IPS-15b (cell line): ENCODE measurements around the gene TMEM60.

Experiments used
- H3K27me3 ChIP-seq: one replicate; pipeline ENCODE4 v1.6.1; 2013; ENCODE audit warnings: low read length; ENCODE audit not compliant: control insufficient read depth, insufficient read depth
- H3K36me3 ChIP-seq: one replicate; pipeline ENCODE4 v1.6.1; 2013; ENCODE audit warnings: low read length; ENCODE audit not compliant: control insufficient read depth, insufficient read depth
- H3K4me1 ChIP-seq: one replicate; pipeline ENCODE4 v1.6.1; 2013; ENCODE audit warnings: mild to moderate bottlenecking, low read length; ENCODE audit not compliant: control insufficient read depth, insufficient read depth
- H3K4me3 ChIP-seq: one replicate; pipeline ENCODE4 v1.5.1; 2013; ENCODE audit warnings: low read depth, low read length
- H3K9ac ChIP-seq: one replicate; pipeline ENCODE4 v1.6.1; 2013; ENCODE audit warnings: low read depth, mild to moderate bottlenecking, low read length
- H3K9me3 ChIP-seq: one replicate; pipeline ENCODE4 v1.6.1; 2013; ENCODE audit warnings: mild to moderate bottlenecking, low read length; ENCODE audit not compliant: control insufficient read depth, insufficient read depth

The TMEM60 gene

DNA sequence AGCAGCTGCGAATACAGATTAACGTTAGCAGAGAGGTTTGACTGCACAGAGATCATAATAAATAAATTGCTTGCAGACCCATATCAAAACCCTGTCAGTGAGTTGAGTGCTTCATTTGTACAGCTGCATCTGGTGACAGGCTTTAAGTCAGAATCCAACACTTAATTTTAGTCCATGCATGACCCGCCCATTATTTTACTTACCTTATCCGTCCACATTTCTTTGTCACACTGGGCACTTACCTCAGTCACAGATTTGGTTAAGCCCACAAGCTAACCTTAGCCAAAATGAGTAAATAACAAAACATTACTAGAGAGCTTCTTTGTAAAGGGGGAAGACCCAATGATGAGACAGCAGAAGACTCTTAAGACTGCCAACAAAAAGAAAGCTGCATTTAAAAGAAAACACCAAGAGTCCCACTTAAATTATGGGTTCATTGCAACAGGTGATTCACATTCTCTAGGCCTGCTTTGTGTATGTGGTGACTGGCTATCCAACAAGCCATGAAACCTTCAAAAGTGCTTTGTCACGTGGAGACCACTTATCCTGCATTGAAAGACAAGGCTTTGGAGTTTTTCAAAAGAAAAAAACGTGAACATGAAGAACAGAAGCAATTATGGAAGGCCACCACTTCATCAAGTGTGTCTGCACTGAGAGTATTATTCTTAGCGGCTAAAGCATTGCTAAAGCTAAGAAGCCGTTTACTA is 32.6 kb upstream of the TMEM60 start:
- H3K9ac ChIP-seq, result no peak overlapping the region

DNA sequence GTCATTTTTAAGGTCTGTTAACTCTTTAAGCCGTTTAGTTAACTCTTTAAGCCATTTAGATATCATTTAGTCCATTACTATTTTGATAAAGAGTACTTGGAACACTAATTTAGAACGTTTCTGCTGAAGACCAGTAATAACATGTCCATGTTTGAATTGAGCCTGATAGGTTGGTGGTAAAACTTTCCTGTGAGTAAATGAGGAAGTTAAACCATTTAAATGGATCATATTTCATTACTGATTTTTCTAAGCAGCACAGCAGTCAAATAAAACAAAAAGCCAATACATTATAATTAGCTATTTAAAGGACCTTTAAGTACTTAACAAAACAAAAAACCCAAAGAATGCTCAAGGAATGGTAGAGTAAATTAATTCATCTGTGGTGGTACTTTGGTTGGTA is 29.8 kb upstream of the TMEM60 start:
- Histone ChIP-seq H3K4me1 (no peaks in the 10 kb centered on the region), H3K36me3 (no peaks in the 10 kb centered on the region), H3K9ac (no peak overlapping the region), H3K4me3 (no peak overlapping the region), H3K27me3 (no peaks in the 10 kb centered on the region), H3K9me3 (no peaks in the 10 kb centered on the region)

More for the DNA sequence above, 32.6 kb upstream of the TMEM60 start:
- peaks cover 3% of the 10 kb centered on the region for H3K4me1 ChIP-seq
- H3K9me3 ChIP-seq, result no peaks in the 10 kb centered on the region
- H3K36me3 ChIP-seq, result no peaks in the 10 kb centered on the region
- H3K27me3 ChIP-seq, result no peaks in the 10 kb centered on the region
- H3K4me3 ChIP-seq, result no peak overlapping the region

DNA sequence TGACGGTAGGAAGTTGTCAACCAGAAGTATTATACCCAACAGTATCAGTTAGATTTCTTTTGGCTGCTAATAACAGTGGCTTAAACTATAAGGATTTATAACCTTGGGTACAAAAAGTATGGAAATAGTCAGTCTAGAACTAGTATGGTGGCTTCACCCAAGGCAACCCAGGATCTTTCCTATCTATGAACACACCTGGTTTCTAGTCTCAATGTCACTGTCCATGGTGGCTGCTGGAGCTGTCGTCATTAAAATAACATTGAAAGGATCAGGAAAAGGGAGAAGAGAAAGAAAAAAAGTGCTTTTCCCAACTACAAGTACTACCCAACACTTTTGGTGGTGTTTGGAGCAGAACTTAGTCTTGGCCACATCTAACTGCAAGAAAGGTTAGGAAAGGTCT is 28.1 kb upstream of the TMEM60 start:
- no peak overlapping the region for H3K4me3 ChIP-seq
- no peaks in the 10 kb centered on the region for H3K4me1 ChIP-seq
- H3K9me3 ChIP-seq, result no peaks in the 10 kb centered on the region
- H3K27me3 ChIP-seq, result no peaks in the 10 kb centered on the region
- no peak overlapping the region for H3K9ac ChIP-seq
- H3K36me3 ChIP-seq, result no peaks in the 10 kb centered on the region

DNA sequence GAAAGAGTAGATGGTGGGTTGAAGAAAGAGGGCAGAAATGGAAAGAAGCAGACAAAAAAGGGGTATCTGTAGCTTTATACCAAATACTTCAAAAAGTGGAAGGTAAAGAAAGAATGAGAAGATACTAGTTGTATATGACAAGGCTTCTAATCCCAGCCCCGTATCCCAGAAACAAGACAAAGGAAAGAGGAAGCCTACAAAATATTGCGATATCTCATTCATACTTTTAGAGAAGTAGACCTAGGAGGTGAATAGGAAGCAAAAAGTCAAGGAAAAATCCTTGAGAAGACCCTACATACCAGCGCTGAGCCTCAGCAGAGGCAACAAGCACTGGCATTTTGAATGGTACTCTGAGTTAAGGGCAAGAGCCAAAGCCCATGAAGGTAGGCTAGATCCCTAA is 26.9 kb upstream of the TMEM60 start:
- no peaks in the 10 kb centered on the region for H3K9me3 ChIP-seq
- H3K4me1 ChIP-seq, result no peaks in the 10 kb centered on the region
- H3K9ac ChIP-seq, result no peak overlapping the region
- no peak overlapping the region for H3K4me3 ChIP-seq
- no peaks in the 10 kb centered on the region for H3K36me3 ChIP-seq
- no peaks in the 10 kb centered on the region for H3K27me3 ChIP-seq

DNA sequence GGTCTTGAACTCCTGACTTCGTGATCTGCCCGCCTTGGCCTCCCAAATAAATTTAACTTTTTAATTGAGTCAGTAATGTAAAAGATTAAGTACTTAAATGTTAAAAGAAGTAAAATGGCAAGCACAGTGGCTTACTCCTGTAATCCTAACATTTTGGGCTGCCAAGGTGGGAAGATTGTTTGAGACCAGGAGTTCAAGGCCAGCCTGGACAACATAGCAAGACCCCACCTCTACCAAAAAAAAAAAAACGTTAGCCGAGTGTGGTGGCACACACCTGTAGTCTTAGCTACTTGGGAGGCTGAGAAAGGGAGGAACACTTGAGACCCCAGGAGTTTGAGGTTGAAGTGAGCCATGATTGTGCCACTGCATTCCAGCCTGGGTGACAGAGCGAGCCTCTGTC is 26.4 kb upstream of the TMEM60 start:
- no peak overlapping the region for H3K4me3 ChIP-seq
- no peaks in the 10 kb centered on the region for H3K36me3 ChIP-seq
- H3K4me1 ChIP-seq, result no peaks in the 10 kb centered on the region
- no peaks in the 10 kb centered on the region for H3K9me3 ChIP-seq
- no peaks in the 10 kb centered on the region for H3K27me3 ChIP-seq
- H3K9ac ChIP-seq, result no peak overlapping the region

DNA sequence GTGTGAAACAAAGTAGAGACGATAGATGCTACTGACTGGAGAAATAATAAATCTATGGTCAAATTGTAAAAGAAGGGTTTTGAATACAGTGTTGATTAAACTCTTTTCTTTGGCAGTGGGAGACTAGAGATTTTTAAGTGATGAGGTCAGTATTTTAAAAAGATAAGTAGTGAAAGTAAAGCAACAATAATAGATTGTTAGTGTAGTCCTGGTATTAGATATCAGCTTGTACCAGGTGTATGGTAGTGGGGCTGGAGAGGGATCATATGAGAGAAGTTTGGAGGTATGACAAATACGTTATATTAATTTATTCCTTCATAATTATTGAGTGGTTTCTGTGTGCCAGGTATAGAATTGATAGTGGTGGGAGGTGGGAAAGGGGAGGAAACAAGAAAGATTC is 25.6 kb upstream of the TMEM60 start:
- Histone ChIP-seq H3K9me3 (no peaks in the 10 kb centered on the region), H3K36me3 (no peaks in the 10 kb centered on the region), H3K4me1 (no peaks in the 10 kb centered on the region), H3K27me3 (no peaks in the 10 kb centered on the region), H3K4me3 (no peak overlapping the region), H3K9ac (no peak overlapping the region)

DNA sequence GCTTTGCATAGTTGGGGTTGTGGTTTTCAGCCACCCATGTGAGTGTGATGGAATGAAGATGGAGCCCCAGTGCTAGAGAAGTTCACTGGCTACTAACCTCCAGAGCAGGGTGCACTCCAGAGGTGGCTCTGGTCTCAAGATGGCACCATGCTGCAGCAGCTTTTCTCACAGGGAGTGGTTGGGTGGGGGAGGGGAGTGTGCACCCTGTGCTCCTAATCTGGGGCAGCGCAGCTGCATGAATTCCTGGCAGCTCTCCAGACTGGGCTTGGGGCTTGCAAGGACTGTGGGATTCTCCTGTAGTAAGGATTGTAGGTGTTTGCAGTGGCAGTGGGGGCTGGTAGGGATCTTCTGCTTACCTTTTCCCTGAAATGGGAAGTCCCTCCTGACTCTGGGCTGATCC is 24.0 kb upstream of the TMEM60 start:
- Histone ChIP-seq H3K9ac (no peak overlapping the region), H3K9me3 (no peaks in the 10 kb centered on the region), H3K4me3 (no peak overlapping the region), H3K27me3 (no peaks in the 10 kb centered on the region), H3K36me3 (no peaks in the 10 kb centered on the region), H3K4me1 (no peaks in the 10 kb centered on the region)

DNA sequence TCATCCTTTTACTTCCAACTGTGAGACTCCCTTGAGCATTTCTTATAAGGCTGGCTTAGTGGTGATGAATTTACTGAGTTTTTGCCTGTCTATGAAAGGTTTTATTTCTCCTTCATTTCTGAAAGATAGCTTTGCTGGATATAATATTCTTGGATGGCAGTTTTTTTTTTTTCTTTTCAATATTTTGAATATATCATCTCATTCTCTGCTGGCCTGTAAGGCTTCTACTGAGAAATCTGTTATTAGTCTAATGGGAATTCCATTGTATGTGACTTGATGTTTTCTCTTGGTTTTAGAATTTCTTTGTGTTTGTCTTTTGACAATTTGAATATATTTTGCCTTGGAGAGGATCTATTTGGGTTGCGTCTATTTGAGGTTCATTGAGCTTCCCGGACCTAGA is 22.7 kb upstream of the TMEM60 start:
- Histone ChIP-seq H3K4me3 (no peak overlapping the region), H3K9me3 (no peaks in the 10 kb centered on the region), H3K27me3 (no peaks in the 10 kb centered on the region), H3K9ac (no peak overlapping the region), H3K36me3 (no peaks in the 10 kb centered on the region), H3K4me1 (no peaks in the 10 kb centered on the region)

DNA sequence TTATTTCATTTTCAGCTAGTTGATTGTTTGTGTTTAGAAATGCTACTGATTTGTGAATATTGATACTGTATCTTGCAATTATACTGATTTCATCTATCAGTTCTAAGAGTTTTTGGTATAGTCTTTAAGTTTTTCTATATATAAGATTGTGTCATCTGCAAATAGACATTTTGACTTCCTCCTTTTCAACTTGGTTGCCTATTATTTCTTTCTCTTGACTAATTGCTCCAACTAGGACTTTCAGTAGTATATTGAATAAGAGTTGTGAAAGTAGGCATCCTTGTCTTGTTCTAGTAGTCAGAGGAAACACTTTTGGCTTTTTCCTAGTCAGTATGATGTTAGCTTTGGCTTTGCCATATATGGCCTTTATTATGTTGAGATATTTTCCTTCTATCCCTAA is 20.8 kb upstream of the TMEM60 start:
- H3K27me3 ChIP-seq, result no peaks in the 10 kb centered on the region
- no peaks in the 10 kb centered on the region for H3K4me1 ChIP-seq
- no peak overlapping the region for H3K4me3 ChIP-seq
- no peaks in the 10 kb centered on the region for H3K9me3 ChIP-seq
- H3K36me3 ChIP-seq, result no peaks in the 10 kb centered on the region
- no peak overlapping the region for H3K9ac ChIP-seq

DNA sequence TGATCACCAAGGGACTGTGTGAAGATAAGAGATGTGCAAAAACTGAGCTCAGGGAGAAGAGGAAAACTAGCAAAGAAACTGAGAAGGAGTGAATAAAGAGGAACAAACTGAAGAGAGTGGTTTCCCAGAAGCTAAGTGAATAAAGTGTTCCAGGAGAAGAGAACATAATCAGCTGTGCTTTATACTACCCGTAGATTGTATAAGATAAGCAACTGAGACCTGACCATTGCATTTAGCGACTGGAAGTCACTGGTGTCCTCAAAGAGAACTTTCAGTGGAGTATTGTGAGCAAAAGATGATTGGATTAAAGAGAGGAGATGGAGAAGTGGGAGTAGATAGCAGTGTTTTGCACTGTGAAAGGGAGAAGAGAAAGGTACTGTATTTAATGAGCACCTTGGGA is 14.9 kb upstream of the TMEM60 start:
- Histone ChIP-seq H3K36me3 (no peaks in the 10 kb centered on the region), H3K4me3 (no peak overlapping the region), H3K4me1 (no peaks in the 10 kb centered on the region), H3K9me3 (no peaks in the 10 kb centered on the region), H3K9ac (no peak overlapping the region), H3K27me3 (no peaks in the 10 kb centered on the region)

DNA sequence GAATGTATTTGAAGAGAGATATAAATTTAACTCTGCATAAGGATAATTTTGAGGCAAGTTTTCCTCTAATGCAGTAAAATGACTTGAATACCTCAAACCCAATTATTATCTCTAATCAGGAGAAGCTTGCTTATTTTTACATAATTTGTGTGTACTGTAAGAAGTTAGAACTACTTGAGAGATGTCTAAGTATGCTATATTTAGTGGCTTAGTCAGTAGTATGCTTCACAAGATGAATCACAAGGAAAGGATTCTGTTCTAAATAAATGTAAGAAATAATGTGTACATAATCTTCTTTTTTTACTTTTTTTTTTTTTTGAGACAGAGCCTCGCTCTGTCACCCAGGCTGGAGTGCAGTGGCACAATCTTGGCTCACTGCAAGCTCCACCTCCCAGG is 14.1 kb upstream of the TMEM60 start:
- Histone ChIP-seq H3K27me3 (no peaks in the 10 kb centered on the region), H3K36me3 (no peaks in the 10 kb centered on the region), H3K9ac (no peak overlapping the region), H3K4me1 (no peaks in the 10 kb centered on the region), H3K9me3 (no peaks in the 10 kb centered on the region), H3K4me3 (no peak overlapping the region)

DNA sequence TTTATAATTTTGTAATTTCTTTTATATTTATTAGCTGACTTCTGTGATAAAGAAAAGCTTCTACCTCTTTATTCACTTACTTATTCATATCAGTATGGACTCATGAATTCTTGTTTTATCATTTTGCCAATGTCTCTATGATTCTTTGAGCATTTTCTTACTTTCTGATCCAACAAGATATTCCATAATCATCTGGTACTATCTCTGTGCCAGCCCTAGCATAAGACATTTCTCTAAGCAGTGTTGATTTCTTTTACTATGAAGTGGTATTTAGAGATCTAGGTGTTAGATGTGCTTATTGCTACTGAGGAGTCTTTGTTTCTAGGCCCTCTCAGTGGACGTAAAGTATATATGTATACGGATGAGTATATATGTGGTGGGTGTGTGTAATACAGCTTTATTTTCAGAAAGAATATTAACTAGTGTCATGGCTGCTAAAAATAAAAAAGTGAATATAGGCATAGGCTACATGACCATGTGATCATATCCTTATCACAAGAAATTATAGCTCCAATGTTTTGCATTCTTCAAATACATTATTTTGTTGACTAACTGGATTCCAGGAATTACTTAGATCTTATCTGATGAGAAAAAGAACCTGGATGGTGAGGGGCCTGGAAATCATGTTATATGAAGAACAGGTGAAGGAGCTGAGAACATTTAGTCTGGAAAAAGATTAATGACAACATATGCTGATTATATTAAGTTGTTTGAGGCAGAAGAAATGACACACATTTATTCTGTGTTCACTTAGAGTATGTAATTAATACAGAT is 13.5 kb upstream of the TMEM60 start:
- Histone ChIP-seq H3K4me3 (no peak overlapping the region), H3K36me3 (no peaks in the 10 kb centered on the region), H3K9ac (no peak overlapping the region), H3K27me3 (no peaks in the 10 kb centered on the region), H3K4me1 (no peaks in the 10 kb centered on the region), H3K9me3 (no peaks in the 10 kb centered on the region)
